ENCODE data around the gene NCR1. TPM values are rescaled to one million over a fixed set of nuclear protein-coding genes. Genes with fewer than 3 reads are reported as not detected.
"Not testable (repeated sequence)": the region's sequence is repeated elsewhere in the genome, so short reads cannot be mapped to it uniquely, and the experiment has no call there.

Gene NCR1
- total RNA-seq, 2 donors from 2014 or later: not detected

GRCh38 chr19:54947381-54947780, 41.4 kb downstream of the NCR1 start, which contains the start of gene NLRP7:
TSS of gene NLRP7 (minus strand) at chr19:54947530.
- no peak for DNase-seq (ENCODE audit: low spot score)
- Histone ChIP-seq H3K4me3 (no peak within 1 kb of the TSS), H3K27me3 (no peaks in the 10 kb centered on the region), H3K9me3 (no peaks in the 10 kb centered on the region), H3K27ac (no peak within 1 kb of the TSS), H3K36me3 (no peaks in the 10 kb centered on the region), H3K4me1 (no peaks in the 10 kb centered on the region)
- no peak for TF ChIP-seq CTCF (IDR thresholded peaks at IDR 0.05)

- no peak for TF ChIP-seq CTCF (IDR thresholded peaks at IDR 0.05)
- H3K9me3 ChIP-seq: no peaks in the 10 kb centered on the region
- no peak for DNase-seq (ENCODE audit: low spot score)
- no peaks in the 10 kb centered on the region for H3K27me3 ChIP-seq
- no peak overlapping the region for H3K27ac ChIP-seq
- H3K4me1 ChIP-seq: no peaks in the 10 kb centered on the region
- no peaks in the 10 kb centered on the region for H3K36me3 ChIP-seq
- H3K4me3 ChIP-seq: no peak overlapping the region
Measured at GRCh38 chr19:54949412-54949811, 43.5 kb downstream of the NCR1 start.

- H3K4me3 ChIP-seq; H3K4me1 ChIP-seq; H3K9me3 ChIP-seq; H3K27me3 ChIP-seq; H3K36me3 ChIP-seq; H3K27ac ChIP-seq; DNase-seq (ENCODE audit: low spot score): not testable (repeated sequence)
Measured at GRCh38 chr19:54950580-54950979, 44.6 kb downstream of the NCR1 start.

- DNase-seq (ENCODE audit: low spot score): no peak
- TF ChIP-seq CTCF (IDR thresholded peaks at IDR 0.05): no peak
Measured at GRCh38 chr19:54952591-54953344, 46.8 kb downstream of the NCR1 start.

GRCh38 chr19:54953345-54953713, 47.4 kb downstream of the NCR1 start:
- not testable (repeated sequence) for H3K4me3 ChIP-seq; H3K27me3 ChIP-seq; H3K9me3 ChIP-seq; H3K27ac ChIP-seq; H3K4me1 ChIP-seq; DNase-seq (ENCODE audit: low spot score); H3K36me3 ChIP-seq

More at GRCh38 chr19:54952591-54953344, 46.8 kb downstream of the NCR1 start:
- no peak overlapping the region for H3K4me3 ChIP-seq
- H3K4me1 ChIP-seq: no peaks in the 10 kb centered on the region
- H3K36me3 ChIP-seq: no peaks in the 10 kb centered on the region
- no peak overlapping the region for H3K27ac ChIP-seq
- H3K9me3 ChIP-seq: no peaks in the 10 kb centered on the region
- no peaks in the 10 kb centered on the region for H3K27me3 ChIP-seq

GRCh38 chr19:54955376-54955775, 49.4 kb downstream of the NCR1 start:
- H3K4me3 ChIP-seq: no peak overlapping the region
- H3K27ac ChIP-seq: no peak overlapping the region
- H3K9me3 ChIP-seq: no peaks in the 10 kb centered on the region
- H3K27me3 ChIP-seq: no peaks in the 10 kb centered on the region
- H3K36me3 ChIP-seq: no peaks in the 10 kb centered on the region
- no peak for DNase-seq (ENCODE audit: low spot score)
- no peaks in the 10 kb centered on the region for H3K4me1 ChIP-seq
- no peak for TF ChIP-seq CTCF (IDR thresholded peaks at IDR 0.05)

GRCh38 chr19:54959840-54960239, 53.9 kb downstream of the NCR1 start:
- no peak for TF ChIP-seq CTCF (IDR thresholded peaks at IDR 0.05)
- H3K27ac ChIP-seq: no peak overlapping the region
- no peak for DNase-seq (ENCODE audit: low spot score)
- no peaks in the 10 kb centered on the region for H3K27me3 ChIP-seq
- no peaks in the 10 kb centered on the region for H3K4me1 ChIP-seq
- no peaks in the 10 kb centered on the region for H3K36me3 ChIP-seq
- no peak overlapping the region for H3K4me3 ChIP-seq
- H3K9me3 ChIP-seq: peaks cover 0 to 4% of the 10 kb centered on the region in 2 donors
